PC-9 (cell line): ENCODE data around the gene SRSF3.

Experiments used
- EZH2 ChIP-seq: fragments of 200-600 bp; sonication (generic); IDR thresholded peaks from 2 replicates; pipeline ENCODE4 v1.8.0; 2017; ENCODE audit warnings: antibody characterized with exemption, low read depth
- TF ChIP-seq, protein P1 (sequence below): fragments of 200-600 bp; sonication (generic); conservative IDR thresholded peaks from 2 replicates; pipeline ENCODE4 v1.6.1; 2017; ENCODE audit warnings: mixed run types, antibody characterized with exemption, mild to moderate bottlenecking, moderate library complexity

GRCh38 chr6:36649701-36650484 is 55.7 kb downstream of the SRSF3 start:
- TF ChIP-seq, protein P1, sequence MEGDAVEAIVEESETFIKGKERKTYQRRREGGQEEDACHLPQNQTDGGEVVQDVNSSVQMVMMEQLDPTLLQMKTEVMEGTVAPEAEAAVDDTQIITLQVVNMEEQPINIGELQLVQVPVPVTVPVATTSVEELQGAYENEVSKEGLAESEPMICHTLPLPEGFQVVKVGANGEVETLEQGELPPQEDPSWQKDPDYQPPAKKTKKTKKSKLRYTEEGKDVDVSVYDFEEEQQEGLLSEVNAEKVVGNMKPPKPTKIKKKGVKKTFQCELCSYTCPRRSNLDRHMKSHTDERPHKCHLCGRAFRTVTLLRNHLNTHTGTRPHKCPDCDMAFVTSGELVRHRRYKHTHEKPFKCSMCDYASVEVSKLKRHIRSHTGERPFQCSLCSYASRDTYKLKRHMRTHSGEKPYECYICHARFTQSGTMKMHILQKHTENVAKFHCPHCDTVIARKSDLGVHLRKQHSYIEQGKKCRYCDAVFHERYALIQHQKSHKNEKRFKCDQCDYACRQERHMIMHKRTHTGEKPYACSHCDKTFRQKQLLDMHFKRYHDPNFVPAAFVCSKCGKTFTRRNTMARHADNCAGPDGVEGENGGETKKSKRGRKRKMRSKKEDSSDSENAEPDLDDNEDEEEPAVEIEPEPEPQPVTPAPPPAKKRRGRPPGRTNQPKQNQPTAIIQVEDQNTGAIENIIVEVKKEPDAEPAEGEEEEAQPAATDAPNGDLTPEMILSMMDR = no peak
- TF ChIP-seq EZH2 = no peak
